Inferior parietal cortex (tissue), 1 donor: ENCODE data around the gene GPR15.

Experiments
- DNase-seq: peaks from one replicate; pipeline ENCODE4 v3.0.0-alpha.2; 2016; ENCODE audit errors: extremely low spot score

Gene GPR15

GRCh38 chr3:98530676-98531075 is 1.1 kb upstream of the GPR15 start:
- no peak for DNase-seq

- DNase-seq = no peak
These were observed 478 bp downstream of the GPR15 start for GRCh38 chr3:98532275-98532637.

- DNase-seq = no peak
These were observed 1.2 kb downstream of the GPR15 start for GRCh38 chr3:98532709-98533571.

GRCh38 chr3:98534168-98534567 is 2.4 kb downstream of the GPR15 start:
- no peak for DNase-seq

GRCh38 chr3:98534734-98535133 is 3.0 kb downstream of the GPR15 start:
- DNase-seq = no peak

- no peak for DNase-seq
These were observed 4.8 kb downstream of the GPR15 start for GRCh38 chr3:98536456-98537017.

GRCh38 chr3:98540346-98540745 is 8.6 kb downstream of the GPR15 start:
- no peak for DNase-seq

- no peak for DNase-seq
These were observed 9.9 kb downstream of the GPR15 start for GRCh38 chr3:98541695-98542094.

- DNase-seq = no peak
These were observed 10.8 kb downstream of the GPR15 start for GRCh38 chr3:98542623-98543022.

- no peak for DNase-seq
These were observed 14.2 kb downstream of the GPR15 start for GRCh38 chr3:98545940-98546339.

- DNase-seq = no peak
These were observed 16.8 kb downstream of the GPR15 start for GRCh38 chr3:98548544-98548943.

- DNase-seq = no peak
These were observed 19.1 kb downstream of the GPR15 start for GRCh38 chr3:98550833-98551232.

- DNase-seq = no peak
These were observed 19.5 kb downstream of the GPR15 start for GRCh38 chr3:98551236-98551635.

- no peak for DNase-seq
These were observed 20.0 kb downstream of the GPR15 start for GRCh38 chr3:98551754-98552153.

- DNase-seq = no peak
These were observed 20.6 kb downstream of the GPR15 start for GRCh38 chr3:98552232-98553020.

GRCh38 chr3:98553021-98553563 is 21.3 kb downstream of the GPR15 start:
- no peak for DNase-seq

- DNase-seq = no peak
These were observed 22.0 kb downstream of the GPR15 start for GRCh38 chr3:98553753-98554152.

GRCh38 chr3:98554580-98554979 is 22.8 kb downstream of the GPR15 start:
- no peak for DNase-seq

GRCh38 chr3:98555025-98555379 is 23.2 kb downstream of the GPR15 start:
- no peak for DNase-seq

GRCh38 chr3:98556164-98557130 is 24.7 kb downstream of the GPR15 start:
- no peak for DNase-seq

GRCh38 chr3:98557324-98558010 is 25.7 kb downstream of the GPR15 start:
- no peak for DNase-seq
